HCT116 (cell line): Measurements from ENCODE around the gene TRABD. TPM values are rescaled to one million over a fixed set of nuclear protein-coding genes. Genes with fewer than 3 reads are reported as not detected.

Source experiments
- ATAC-seq: fragments of 200-7000 bp; cut with Tn5 transposase; 2 replicates; pipeline ENCODE4 v1.9.1; 2020; ENCODE audit warnings: mild to moderate bottlenecking, moderate library complexity
- BruUV-seq: library from RNA; stranded (reverse); fragments of 400-500 nt; replicated peaks from 2 replicates; lab custom pipeline; 2021; lab: Mats Ljungman, UMichigan
- CTCF ChIA-PET: fragments of 300-600 bp; sonication (Branson Sonifier 250); formaldehyde crosslinking; loops from one replicate; lab custom pipeline; 2021; ENCODE audit warnings: antibody characterized with exemption; lab: Charles Lee
- POLR2A ChIA-PET: fragments of 300-600, 350-600 bp; sonication (Branson Sonifier 250); formaldehyde crosslinking; loops from one replicate; lab custom pipeline; 2021; ENCODE audit warnings: antibody characterized with exemption; lab: Charles Lee
- RAD21 ChIA-PET, 2 experiments: fragments of 300-600 bp; sonication (Branson Sonifier 250); formaldehyde crosslinking; loops; one replicate each; lab custom pipeline; 2023; ENCODE audit warnings: low total read pairs in 2 of 2; ENCODE audit not compliant: uncharacterized antibody in 2 of 2, unreplicated experiment in 2 of 2, low non-redundant PET in 1 of 2; lab: Charles Lee
- DNase-seq: peaks from one replicate; pipeline ENCODE4 v3.0.0-alpha.2; 2010; ENCODE audit warnings: low read depth, low spot score
- H2AFZ ChIP-seq: fragments of 200-600 bp; shearing (Covaris generic), sonication (generic); 2 replicates; pipeline ENCODE4 v1.6.1; 2017; ENCODE audit warnings: low read depth, mixed run types, mixed read lengths, antibody characterized with exemption, low read length; ENCODE audit not compliant: poor library complexity, severe bottlenecking
- H3K27ac ChIP-seq: 2 replicates; pipeline ENCODE4 v1.5.1; 2012; ENCODE audit warnings: low read depth, low read length
- H3K27me3 ChIP-seq: fragments of 200-600 bp; sonication (generic); 2 replicates; pipeline ENCODE4 v1.6.1; 2016; ENCODE audit warnings: mixed run types, low read length, mixed read lengths; ENCODE audit not compliant: insufficient read depth
- H3K36me3 ChIP-seq, 2 experiments: fragments of 200-500 bp in 1 of 2; fragments of 200-600 bp in 1 of 2; sonication (Bioruptor generic) in 1 of 2; sonication (generic) in 1 of 2; 2 replicates each; pipeline versions ENCODE4 v1.5.1 to v1.6.1; 2014 to 2016; ENCODE audit warnings: low read length in 2 of 2, inconsistent platforms in 1 of 2, mixed read lengths in 1 of 2, mixed run types in 1 of 2; ENCODE audit not compliant: insufficient read depth in 2 of 2, control insufficient read depth in 1 of 2
- H3K4me1 ChIP-seq, 2 experiments: fragments of 200-600 bp in 1 of 2; sonication (generic) in 1 of 2; 2 replicates each; pipeline versions ENCODE4 v1.5.1 to v1.6.1; 2012 to 2017; ENCODE audit warnings: low read length in 2 of 2, inconsistent platforms in 1 of 2, mild to moderate bottlenecking in 1 of 2, mixed read lengths in 1 of 2, mixed run types in 1 of 2, moderate library complexity in 1 of 2; ENCODE audit not compliant: insufficient read depth in 2 of 2, control insufficient read depth in 1 of 2
- H3K4me2 ChIP-seq: fragments of 200-600 bp; sonication (generic); 2 replicates; pipeline ENCODE4 v1.6.1; 2017; ENCODE audit warnings: mixed run types, low read length, mixed read lengths
- H3K4me3 ChIP-seq, 2 experiments: fragments of 200-600 bp in 1 of 2; sonication (generic) in 1 of 2; replicated peaks in 1 of 2; 2 replicates each; pipeline ENCODE4 v1.5.1; 2011 to 2016; ENCODE audit warnings: low read length in 2 of 2, control low read depth in 1 of 2, low read depth in 1 of 2, mild to moderate bottlenecking in 1 of 2, mixed read lengths in 1 of 2, mixed run types in 1 of 2
- H3K79me2 ChIP-seq: fragments of 200-600 bp; sonication (generic); 2 replicates; pipeline ENCODE4 v1.6.1; 2017; ENCODE audit warnings: mild to moderate bottlenecking, mixed run types, low read length, moderate library complexity, mixed read lengths; ENCODE audit not compliant: insufficient read depth
- H3K9ac ChIP-seq: fragments of 200-600 bp; sonication (generic); 2 replicates; pipeline ENCODE4 v1.6.1; 2016; ENCODE audit warnings: low read length, mixed read lengths
- H3K9me2 ChIP-seq: fragments of 200-600 bp; sonication (generic), shearing (Covaris generic); 2 replicates; pipeline ENCODE4 v1.6.1; 2017; ENCODE audit warnings: mixed run types, mild to moderate bottlenecking, moderate library complexity; ENCODE audit not compliant: insufficient read depth
- H3K9me3 ChIP-seq, 2 experiments: fragments of 200-500 bp in 1 of 2; fragments of 200-600 bp in 1 of 2; sonication (Bioruptor generic) in 1 of 2; sonication (generic) in 1 of 2; 2 replicates each; pipeline ENCODE4 v1.6.1; 2014 to 2017; ENCODE audit warnings: low read length in 2 of 2, mixed read lengths in 2 of 2, inconsistent platforms in 1 of 2, low read depth in 1 of 2, mild to moderate bottlenecking in 1 of 2, mixed run types in 1 of 2, moderate library complexity in 1 of 2; ENCODE audit not compliant: control insufficient read depth in 1 of 2, insufficient read depth in 1 of 2
- H4K20me1 ChIP-seq: fragments of 200-600 bp; sonication (generic), shearing (Covaris generic); 2 replicates; pipeline ENCODE4 v1.6.1; 2017; ENCODE audit warnings: mixed run types, mild to moderate bottlenecking, moderate library complexity; ENCODE audit not compliant: insufficient read depth
- EGR1 ChIP-seq: IDR thresholded peaks from 2 replicates; pipeline ENCODE4 v1.6.1; 2012; ENCODE audit warnings: low read depth
- EZH2phosphoT487 ChIP-seq: fragments of 200-600 bp; IDR thresholded peaks from 2 replicates; pipeline ENCODE4 v1.6.1; 2018; ENCODE audit warnings: antibody characterized with exemption, borderline replicate concordance
- FOSL1 ChIP-seq: IDR thresholded peaks from 2 replicates; pipeline ENCODE4 v1.6.1; 2012; ENCODE audit warnings: low read depth
- POLR2AphosphoS5 ChIP-seq: IDR thresholded peaks from 2 replicates; pipeline ENCODE4 v1.6.1; 2011; ENCODE audit warnings: mild to moderate bottlenecking, low read depth, low read length, moderate library complexity
- RAD21 ChIP-seq: IDR thresholded peaks from 2 replicates; pipeline ENCODE4 v1.6.1; 2012; ENCODE audit warnings: low read depth, mild to moderate bottlenecking
- REST ChIP-seq: IDR thresholded peaks from 2 replicates; pipeline ENCODE4 v1.6.1; 2012; ENCODE audit warnings: low read depth
- SIN3A ChIP-seq: IDR thresholded peaks from 2 replicates; pipeline ENCODE4 v1.6.1; 2012; ENCODE audit warnings: low read depth
- SP1 ChIP-seq: IDR thresholded peaks from 2 replicates; pipeline ENCODE4 v1.6.1; 2012; ENCODE audit warnings: low read depth
- intact Hi-C: fragments of 100-400 bp; cut with micrococcal nuclease; formaldehyde crosslinking; loops from 2 replicates; pipeline ENCODE4 v1.10.0; 2022
- total RNA-seq: library from RNA; stranded (reverse); gene quantifications from one replicate; pipeline ENCODE4 v1.2.1, GENCODE V29; 2021; ENCODE audit not compliant: unreplicated experiment
- TF ChIP-seq, protein P1 (sequence below), 3 experiments: fragments of 200-600 bp in 1 of 3; sonication (generic) in 1 of 3; IDR thresholded peaks in 2 of 3; conservative IDR thresholded peaks in 1 of 3; 2 replicates each; pipeline ENCODE4 v1.5.1; 2012 to 2017; ENCODE audit warnings: low read depth in 2 of 3, low read length in 2 of 3, antibody characterized with exemption in 1 of 3, borderline replicate concordance in 1 of 3, control low read depth in 1 of 3, mild to moderate bottlenecking in 1 of 3, mixed read lengths in 1 of 3, mixed run types in 1 of 3, moderate library complexity in 1 of 3; ENCODE audit not compliant: insufficient read depth in 1 of 3
- TF ChIP-seq, protein P2 (sequence below): IDR thresholded peaks from 2 replicates; pipeline ENCODE4 v1.6.1; 2012

TRABD gene
- total RNA-seq, 1 experiment from 2014 or later: 90.3 TPM

GRCh38 chr22:50178471-50178864 is 7.2 kb upstream of the TRABD start:
- no peak for DNase-seq
- Histone ChIP-seq H3K79me2 (no peaks in the 10 kb centered on the region), H3K9ac (no peak overlapping the region), H3K9me2 (no peaks in the 10 kb centered on the region), H3K4me2 (no peak overlapping the region), H3K4me1 (peaks cover 0 to 2% of the 10 kb centered on the region in 2 experiments; a peak in 3 of 4 replicates), H3K27ac (no peak overlapping the region), H4K20me1 (no peaks in the 10 kb centered on the region), H3K4me3 (no peak overlapping the region), H3K9me3 (no peaks in the 10 kb centered on the region), H3K27me3 (no peaks in the 10 kb centered on the region), H2AFZ (no peak overlapping the region), H3K36me3 (no peaks in the 10 kb centered on the region)
- CTCF ChIA-PET: no interaction called here
- no peak for ATAC-seq
- intact Hi-C loops: no loop called here
- TF ChIP-seq RAD21: no peak
- no peak for TF ChIP-seq EGR1
- no peak for TF ChIP-seq REST
- TF ChIP-seq EZH2phosphoT487: no peak
- TF ChIP-seq POLR2AphosphoS5: no peak
- no peak for TF ChIP-seq FOSL1
- TF ChIP-seq SIN3A: no peak
- TF ChIP-seq, protein P1, sequence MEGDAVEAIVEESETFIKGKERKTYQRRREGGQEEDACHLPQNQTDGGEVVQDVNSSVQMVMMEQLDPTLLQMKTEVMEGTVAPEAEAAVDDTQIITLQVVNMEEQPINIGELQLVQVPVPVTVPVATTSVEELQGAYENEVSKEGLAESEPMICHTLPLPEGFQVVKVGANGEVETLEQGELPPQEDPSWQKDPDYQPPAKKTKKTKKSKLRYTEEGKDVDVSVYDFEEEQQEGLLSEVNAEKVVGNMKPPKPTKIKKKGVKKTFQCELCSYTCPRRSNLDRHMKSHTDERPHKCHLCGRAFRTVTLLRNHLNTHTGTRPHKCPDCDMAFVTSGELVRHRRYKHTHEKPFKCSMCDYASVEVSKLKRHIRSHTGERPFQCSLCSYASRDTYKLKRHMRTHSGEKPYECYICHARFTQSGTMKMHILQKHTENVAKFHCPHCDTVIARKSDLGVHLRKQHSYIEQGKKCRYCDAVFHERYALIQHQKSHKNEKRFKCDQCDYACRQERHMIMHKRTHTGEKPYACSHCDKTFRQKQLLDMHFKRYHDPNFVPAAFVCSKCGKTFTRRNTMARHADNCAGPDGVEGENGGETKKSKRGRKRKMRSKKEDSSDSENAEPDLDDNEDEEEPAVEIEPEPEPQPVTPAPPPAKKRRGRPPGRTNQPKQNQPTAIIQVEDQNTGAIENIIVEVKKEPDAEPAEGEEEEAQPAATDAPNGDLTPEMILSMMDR (IDR thresholded peaks at IDR 0.05 in 2 of 3, conservative IDR thresholded peaks at IDR 0.05 in 1 of 3; ENCODE audit: borderline replicate concordance in 1 of 3, insufficient read depth in 1 of 3, low read depth in 2 of 3, low read length in 2 of 3): no peak
- TF ChIP-seq, protein P2, sequence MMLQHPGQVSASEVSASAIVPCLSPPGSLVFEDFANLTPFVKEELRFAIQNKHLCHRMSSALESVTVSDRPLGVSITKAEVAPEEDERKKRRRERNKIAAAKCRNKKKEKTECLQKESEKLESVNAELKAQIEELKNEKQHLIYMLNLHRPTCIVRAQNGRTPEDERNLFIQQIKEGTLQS: no peak
- TF ChIP-seq SP1: no peak
- POLR2A ChIA-PET: no interaction called here
- BruUV-seq: no TSS peak
- RAD21 ChIA-PET: no interaction called here
